Measurements from ENCODE around the gene AUTS2.

The AUTS2 gene

GRCh38 chr7:70214071-70214470, 615.8 kb downstream of the AUTS2 start:
- no peak for TF ChIP-seq CTCF (IDR thresholded peaks at IDR 0.05; ENCODE audit: low read depth, low read length)
- H3K4me3 ChIP-seq (ENCODE audit: low read depth, low read length): no peak overlapping the region

DNA sequence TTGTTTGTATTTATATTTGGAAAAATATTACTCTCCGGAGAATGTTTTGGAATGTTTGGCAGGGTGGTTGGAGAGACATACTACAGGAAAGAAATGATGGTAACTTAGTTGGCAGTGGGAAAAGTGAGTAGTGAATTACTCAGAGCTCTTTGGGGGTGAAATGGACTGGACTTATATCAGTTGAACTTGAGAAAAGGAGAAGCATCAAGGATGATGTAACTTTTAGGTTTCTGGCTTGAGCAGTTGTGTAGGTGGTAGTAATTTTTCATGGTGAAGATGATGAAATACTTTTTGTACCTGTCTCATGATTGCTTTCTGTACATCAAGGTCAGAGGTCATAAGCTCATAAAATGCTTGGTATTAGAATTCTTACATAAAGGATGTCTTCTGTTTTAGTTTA, 617.2 kb downstream of the AUTS2 start:
- H3K4me3 ChIP-seq (ENCODE audit: low read depth, low read length): no peak overlapping the region
- no peak for TF ChIP-seq CTCF (IDR thresholded peaks at IDR 0.05; ENCODE audit: low read depth, low read length)

DNA sequence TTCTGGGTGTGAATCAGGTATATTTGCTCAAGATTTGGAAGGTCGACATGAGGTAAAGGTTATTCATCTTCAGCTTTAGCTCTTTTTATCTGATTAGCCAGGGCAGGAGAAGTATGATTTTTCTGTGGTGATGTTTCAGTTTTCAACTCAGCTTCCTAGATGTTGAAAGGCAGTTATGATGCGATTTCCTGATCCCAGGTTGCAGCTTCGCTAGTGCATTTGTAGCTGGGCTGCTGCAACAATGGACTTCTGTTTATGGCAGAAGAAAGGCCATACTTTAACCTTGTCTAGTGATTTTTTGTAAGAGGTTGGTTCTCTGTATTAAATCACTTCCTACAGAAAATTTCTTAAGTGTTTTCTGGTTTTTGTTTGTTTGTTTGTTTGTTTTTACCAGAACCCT, 619.3 kb downstream of the AUTS2 start:
- no peak for TF ChIP-seq CTCF (IDR thresholded peaks at IDR 0.05; ENCODE audit: low read depth, low read length)
- H3K4me3 ChIP-seq (ENCODE audit: low read depth, low read length): no peak overlapping the region

DNA sequence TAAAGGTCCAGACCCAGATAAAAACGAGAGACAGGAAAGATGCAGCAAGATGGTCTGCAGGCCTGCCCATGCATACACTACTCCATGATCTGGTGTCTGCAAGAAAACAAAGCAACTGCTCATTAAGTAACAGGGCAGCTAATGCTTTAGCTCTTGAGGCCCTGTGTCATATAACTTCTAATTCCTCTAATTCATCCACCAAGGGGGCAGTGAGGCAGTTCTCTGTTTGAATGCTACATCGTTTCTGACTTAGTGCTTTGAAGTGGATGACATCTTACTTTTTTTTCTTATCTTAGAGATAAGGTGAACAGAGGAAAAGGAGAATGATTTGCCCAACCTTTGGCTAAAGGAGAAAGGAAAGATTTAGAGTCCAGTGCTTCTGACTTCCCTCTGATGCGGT, 619.7 kb downstream of the AUTS2 start:
- TF ChIP-seq CTCF (IDR thresholded peaks at IDR 0.05; ENCODE audit: low read depth, low read length): no peak
- H3K4me3 ChIP-seq (ENCODE audit: low read depth, low read length): no peak overlapping the region

GRCh38 chr7:70219061-70219460, 620.8 kb downstream of the AUTS2 start:
- H3K4me3 ChIP-seq (ENCODE audit: low read depth, low read length): no peak overlapping the region
- TF ChIP-seq CTCF (IDR thresholded peaks at IDR 0.05; ENCODE audit: low read depth, low read length): no peak

DNA sequence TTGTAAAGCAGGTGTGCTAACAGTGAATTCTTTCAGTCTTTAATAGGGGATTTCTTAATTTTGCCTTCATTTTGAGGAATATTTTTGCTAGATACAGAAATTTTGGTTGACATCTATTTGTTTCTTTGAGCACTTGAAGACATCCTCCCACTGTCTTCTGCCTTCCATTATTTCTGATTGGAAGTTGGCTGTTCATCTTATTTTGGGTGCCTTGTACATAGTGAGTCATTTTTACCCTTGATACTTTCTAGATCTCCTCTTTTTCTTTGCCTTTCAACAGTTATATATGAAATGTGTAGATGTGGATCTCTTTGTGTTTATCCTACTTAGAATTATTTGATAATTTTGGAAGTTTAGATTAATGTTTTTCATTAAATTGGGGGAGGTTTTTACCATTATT, 631.0 kb downstream of the AUTS2 start:
- TF ChIP-seq CTCF (IDR thresholded peaks at IDR 0.05; ENCODE audit: low read depth, low read length): no peak
- no peak overlapping the region for H3K4me3 ChIP-seq (ENCODE audit: low read depth, low read length)

GRCh38 chr7:70230761-70231160, 632.5 kb downstream of the AUTS2 start:
- H3K4me3 ChIP-seq (ENCODE audit: low read depth, low read length): no peak overlapping the region
- TF ChIP-seq CTCF (IDR thresholded peaks at IDR 0.05; ENCODE audit: low read depth, low read length): no peak
